ENCODE data around the gene LRRC4C. TPM values are rescaled to one million over a fixed set of nuclear protein-coding genes. Genes with fewer than 3 reads are reported as not detected.

Gene LRRC4C
- total RNA-seq, 1 experiment from 2014 or later: 0.72 TPM

- Mint-ChIP-seq H3K27me3 (ENCODE audit: low read depth) (no peaks in the 10 kb centered on the region), H3K27ac (no peak overlapping the region), H3K36me3 (no peaks in the 10 kb centered on the region), H3K9me3 (peaks cover 6% of the 10 kb centered on the region), H3K4me3 (no peak overlapping the region), H3K4me1 (no peaks in the 10 kb centered on the region)
- ATAC-seq (no peak), DNase-seq (ENCODE audit: low spot score) (no peak)
- TF ChIP-seq ZNF317 (CRISPR knock-in tag; IDR thresholded peaks at IDR 0.05; ENCODE audit: borderline replicate concordance, low read depth) (no peak), NR2C2 (CRISPR knock-in tag; IDR thresholded peaks at IDR 0.05) (no peak), CREB1 (CRISPR knock-in tag; IDR thresholded peaks at IDR 0.05) (no peak), NR3C1 (CRISPR knock-in tag; conservative IDR thresholded peaks at IDR 0.05; ENCODE audit: low read depth) (no peak), JAZF1 (CRISPR knock-in tag; IDR thresholded peaks at IDR 0.05) (no peak), HMGXB4 (CRISPR knock-in tag; IDR thresholded peaks at IDR 0.05) (no peak)
- TF ChIP-seq, protein P1, sequence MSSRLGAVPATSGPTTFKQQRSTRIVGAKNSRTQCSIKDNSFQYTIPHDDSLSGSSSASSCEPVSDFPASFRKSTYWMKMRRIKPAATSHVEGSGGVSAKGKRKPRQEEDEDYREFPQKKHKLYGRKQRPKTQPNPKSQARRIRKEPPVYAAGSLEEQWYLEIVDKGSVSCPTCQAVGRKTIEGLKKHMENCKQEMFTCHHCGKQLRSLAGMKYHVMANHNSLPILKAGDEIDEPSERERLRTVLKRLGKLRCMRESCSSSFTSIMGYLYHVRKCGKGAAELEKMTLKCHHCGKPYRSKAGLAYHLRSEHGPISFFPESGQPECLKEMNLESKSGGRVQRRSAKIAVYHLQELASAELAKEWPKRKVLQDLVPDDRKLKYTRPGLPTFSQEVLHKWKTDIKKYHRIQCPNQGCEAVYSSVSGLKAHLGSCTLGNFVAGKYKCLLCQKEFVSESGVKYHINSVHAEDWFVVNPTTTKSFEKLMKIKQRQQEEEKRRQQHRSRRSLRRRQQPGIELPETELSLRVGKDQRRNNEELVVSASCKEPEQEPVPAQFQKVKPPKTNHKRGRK (CRISPR knock-in tag; IDR thresholded peaks at IDR 0.05; ENCODE audit: borderline replicate concordance): no peak
- ChIA-PET POLR2A (no interaction called here), CTCF (no interaction called here)
Measured at GRCh38 chr11:40885250-40885954, 574.0 kb downstream of the LRRC4C start.

DNA sequence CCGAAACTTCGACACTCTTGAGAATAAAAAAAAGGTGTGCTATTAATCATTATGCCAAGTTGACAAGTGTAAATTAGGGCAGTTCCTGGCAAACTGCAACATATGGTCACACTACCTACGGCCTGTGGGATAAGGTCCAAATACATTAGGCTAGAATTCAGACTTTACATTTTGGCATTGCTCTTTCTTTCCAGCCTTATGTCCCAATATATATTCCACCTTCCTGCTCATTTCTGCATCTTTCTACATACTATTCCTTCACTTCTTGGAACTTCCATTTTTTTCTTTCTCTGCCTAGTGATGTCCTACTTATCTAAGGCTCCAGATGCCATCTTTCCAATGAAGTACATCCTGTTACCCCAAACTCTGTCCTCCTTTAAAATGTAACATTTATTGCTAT, 577.2 kb downstream of the LRRC4C start:
- H3K9me3 Mint-ChIP-seq: peaks cover 18% of the 10 kb centered on the region
- CTCF ChIA-PET: no interaction called here
- DNase-seq (ENCODE audit: low spot score): no peak
- no peak overlapping the region for H3K4me3 Mint-ChIP-seq
- H3K27ac Mint-ChIP-seq: no peak overlapping the region
- no peaks in the 10 kb centered on the region for H3K27me3 Mint-ChIP-seq (ENCODE audit: low read depth)
- no peaks in the 10 kb centered on the region for H3K36me3 Mint-ChIP-seq
- no peak for ATAC-seq
- no peaks in the 10 kb centered on the region for H3K4me1 Mint-ChIP-seq
- POLR2A ChIA-PET: no interaction called here
- TF ChIP-seq, protein P2, sequence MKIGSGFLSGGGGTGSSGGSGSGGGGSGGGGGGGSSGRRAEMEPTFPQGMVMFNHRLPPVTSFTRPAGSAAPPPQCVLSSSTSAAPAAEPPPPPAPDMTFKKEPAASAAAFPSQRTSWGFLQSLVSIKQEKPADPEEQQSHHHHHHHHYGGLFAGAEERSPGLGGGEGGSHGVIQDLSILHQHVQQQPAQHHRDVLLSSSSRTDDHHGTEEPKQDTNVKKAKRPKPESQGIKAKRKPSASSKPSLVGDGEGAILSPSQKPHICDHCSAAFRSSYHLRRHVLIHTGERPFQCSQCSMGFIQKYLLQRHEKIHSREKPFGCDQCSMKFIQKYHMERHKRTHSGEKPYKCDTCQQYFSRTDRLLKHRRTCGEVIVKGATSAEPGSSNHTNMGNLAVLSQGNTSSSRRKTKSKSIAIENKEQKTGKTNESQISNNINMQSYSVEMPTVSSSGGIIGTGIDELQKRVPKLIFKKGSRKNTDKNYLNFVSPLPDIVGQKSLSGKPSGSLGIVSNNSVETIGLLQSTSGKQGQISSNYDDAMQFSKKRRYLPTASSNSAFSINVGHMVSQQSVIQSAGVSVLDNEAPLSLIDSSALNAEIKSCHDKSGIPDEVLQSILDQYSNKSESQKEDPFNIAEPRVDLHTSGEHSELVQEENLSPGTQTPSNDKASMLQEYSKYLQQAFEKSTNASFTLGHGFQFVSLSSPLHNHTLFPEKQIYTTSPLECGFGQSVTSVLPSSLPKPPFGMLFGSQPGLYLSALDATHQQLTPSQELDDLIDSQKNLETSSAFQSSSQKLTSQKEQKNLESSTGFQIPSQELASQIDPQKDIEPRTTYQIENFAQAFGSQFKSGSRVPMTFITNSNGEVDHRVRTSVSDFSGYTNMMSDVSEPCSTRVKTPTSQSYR (CRISPR knock-in tag; IDR thresholded peaks at IDR 0.05): no peak
- TF ChIP-seq PRDM15 (CRISPR knock-in tag; IDR thresholded peaks at IDR 0.05) (no peak), ZNF671 (CRISPR knock-in tag; IDR thresholded peaks at IDR 0.05) (no peak), E2F1 (CRISPR knock-in tag; IDR thresholded peaks at IDR 0.05) (no peak), ZNF219 (CRISPR knock-in tag; IDR thresholded peaks at IDR 0.05; ENCODE audit: borderline replicate concordance) (no peak), ZNF263 (CRISPR knock-in tag; IDR thresholded peaks at IDR 0.05; ENCODE audit: low read depth) (no peak), GTF2I (CRISPR knock-in tag; conservative IDR thresholded peaks at IDR 0.05) (no peak)
- TF ChIP-seq, protein P3, sequence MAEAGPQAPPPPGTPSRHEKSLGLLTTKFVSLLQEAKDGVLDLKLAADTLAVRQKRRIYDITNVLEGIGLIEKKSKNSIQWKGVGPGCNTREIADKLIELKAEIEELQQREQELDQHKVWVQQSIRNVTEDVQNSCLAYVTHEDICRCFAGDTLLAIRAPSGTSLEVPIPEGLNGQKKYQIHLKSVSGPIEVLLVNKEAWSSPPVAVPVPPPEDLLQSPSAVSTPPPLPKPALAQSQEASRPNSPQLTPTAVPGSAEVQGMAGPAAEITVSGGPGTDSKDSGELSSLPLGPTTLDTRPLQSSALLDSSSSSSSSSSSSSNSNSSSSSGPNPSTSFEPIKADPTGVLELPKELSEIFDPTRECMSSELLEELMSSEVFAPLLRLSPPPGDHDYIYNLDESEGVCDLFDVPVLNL (CRISPR knock-in tag; IDR thresholded peaks at IDR 0.05; ENCODE audit: borderline replicate concordance, low read depth): no peak
- TF ChIP-seq, protein P4, sequence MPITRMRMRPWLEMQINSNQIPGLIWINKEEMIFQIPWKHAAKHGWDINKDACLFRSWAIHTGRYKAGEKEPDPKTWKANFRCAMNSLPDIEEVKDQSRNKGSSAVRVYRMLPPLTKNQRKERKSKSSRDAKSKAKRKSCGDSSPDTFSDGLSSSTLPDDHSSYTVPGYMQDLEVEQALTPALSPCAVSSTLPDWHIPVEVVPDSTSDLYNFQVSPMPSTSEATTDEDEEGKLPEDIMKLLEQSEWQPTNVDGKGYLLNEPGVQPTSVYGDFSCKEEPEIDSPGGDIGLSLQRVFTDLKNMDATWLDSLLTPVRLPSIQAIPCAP (CRISPR knock-in tag; IDR thresholded peaks at IDR 0.05): no peak
- TF ChIP-seq, protein P5, sequence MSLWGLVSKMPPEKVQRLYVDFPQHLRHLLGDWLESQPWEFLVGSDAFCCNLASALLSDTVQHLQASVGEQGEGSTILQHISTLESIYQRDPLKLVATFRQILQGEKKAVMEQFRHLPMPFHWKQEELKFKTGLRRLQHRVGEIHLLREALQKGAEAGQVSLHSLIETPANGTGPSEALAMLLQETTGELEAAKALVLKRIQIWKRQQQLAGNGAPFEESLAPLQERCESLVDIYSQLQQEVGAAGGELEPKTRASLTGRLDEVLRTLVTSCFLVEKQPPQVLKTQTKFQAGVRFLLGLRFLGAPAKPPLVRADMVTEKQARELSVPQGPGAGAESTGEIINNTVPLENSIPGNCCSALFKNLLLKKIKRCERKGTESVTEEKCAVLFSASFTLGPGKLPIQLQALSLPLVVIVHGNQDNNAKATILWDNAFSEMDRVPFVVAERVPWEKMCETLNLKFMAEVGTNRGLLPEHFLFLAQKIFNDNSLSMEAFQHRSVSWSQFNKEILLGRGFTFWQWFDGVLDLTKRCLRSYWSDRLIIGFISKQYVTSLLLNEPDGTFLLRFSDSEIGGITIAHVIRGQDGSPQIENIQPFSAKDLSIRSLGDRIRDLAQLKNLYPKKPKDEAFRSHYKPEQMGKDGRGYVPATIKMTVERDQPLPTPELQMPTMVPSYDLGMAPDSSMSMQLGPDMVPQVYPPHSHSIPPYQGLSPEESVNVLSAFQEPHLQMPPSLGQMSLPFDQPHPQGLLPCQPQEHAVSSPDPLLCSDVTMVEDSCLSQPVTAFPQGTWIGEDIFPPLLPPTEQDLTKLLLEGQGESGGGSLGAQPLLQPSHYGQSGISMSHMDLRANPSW (CRISPR knock-in tag; conservative IDR thresholded peaks at IDR 0.05; ENCODE audit: low read depth): no peak
